B cell (primary cell): Measurements from ENCODE around the gene GNG7. TPM values are rescaled to one million over a fixed set of nuclear protein-coding genes. Genes with fewer than 3 reads are reported as not detected.

Experiments
- ATAC-seq: fragments of 200-7000 bp; cut with Tn5 transposase; one replicate; pipeline ENCODE4 v1.10.0; 2021; ENCODE audit warnings: low read depth, mild to moderate bottlenecking, moderate number of reproducible peaks, moderate library complexity
- CTCF ChIA-PET: fragments of 350-600 bp; sonication (Branson Sonifier 250); formaldehyde crosslinking; loops from one replicate; lab custom pipeline; 2021; ENCODE audit warnings: antibody characterized with exemption, inconsistent platforms; lab: Charles Lee
- POLR2A ChIA-PET: fragments of 350-600 bp; sonication (Branson Sonifier 250); formaldehyde crosslinking; loops from one replicate; lab custom pipeline; 2021; ENCODE audit warnings: antibody characterized with exemption; lab: Charles Lee
- DNase-seq: peaks from one replicate; pipeline ENCODE4 v3.0.0; 2013
- H2AFZ ChIP-seq: 2 replicates; pipeline ENCODE4 v1.6.1; 2012; ENCODE audit warnings: mild to moderate bottlenecking, low read depth, low read length; ENCODE audit not compliant: insufficient read depth, poor library complexity, severe bottlenecking
- H3K27ac ChIP-seq, 2 donors: 1 replicate in 1 of 2; 2 replicates in 1 of 2; pipeline ENCODE4 v1.5.1; 2012 to 2013; ENCODE audit warnings: low read length in 2 of 2, mild to moderate bottlenecking in 2 of 2, moderate library complexity in 1 of 2
- H3K27me3 ChIP-seq, 4 experiments: fragments of 200-600 bp in 1 of 4; sonication (generic) in 1 of 4; replicated peaks in 1 of 4; 1 replicate in 2 of 4; 2 replicates in 2 of 4; pipeline versions ENCODE4 v1.6.1 to v1.7.0; 2013 to 2016; ENCODE audit warnings: low read length in 3 of 4, mild to moderate bottlenecking in 2 of 4, mixed read lengths in 1 of 4, moderate library complexity in 1 of 4; ENCODE audit not compliant: insufficient read depth in 4 of 4, control insufficient read depth in 3 of 4; ENCODE audit errors: control extremely low read depth in 1 of 4
- H3K36me3 ChIP-seq, 2 experiments: replicated peaks in 1 of 2; 1 replicate in 1 of 2; 2 replicates in 1 of 2; pipeline versions ENCODE4 v1.6.1 to v1.7.1; 2013; ENCODE audit warnings: low read length in 1 of 2; ENCODE audit not compliant: insufficient read depth in 2 of 2, control insufficient read depth in 1 of 2; ENCODE audit errors: control extremely low read depth in 1 of 2, extremely low read depth in 1 of 2
- H3K4me1 ChIP-seq, 2 donors: fragments of 200-600 bp in 1 of 2; sonication (generic) in 1 of 2; 1 replicate in 1 of 2; 2 replicates in 1 of 2; pipeline versions ENCODE4 v1.5.1 to v1.6.1; 2013 to 2017; ENCODE audit warnings: low read length in 2 of 2; ENCODE audit not compliant: control insufficient read depth in 2 of 2, insufficient read depth in 2 of 2
- H3K4me2 ChIP-seq: replicated peaks from 2 replicates; pipeline ENCODE3; 2012; ENCODE audit warnings: mild to moderate bottlenecking, low read depth, low read length; ENCODE audit not compliant: poor library complexity, severe bottlenecking
- H3K4me3 ChIP-seq, 5 experiments: fragments of 200-600 bp in 1 of 5; sonication (generic) in 1 of 5; 1 replicate in 3 of 5; 2 replicates in 2 of 5; pipeline versions ENCODE4 v1.5.1 to v1.7.0; 2011 to 2016; ENCODE audit warnings: low read length in 4 of 5, mild to moderate bottlenecking in 4 of 5, low read depth in 2 of 5, control low read depth in 1 of 5, moderate library complexity in 1 of 5; ENCODE audit not compliant: insufficient read depth in 1 of 5; ENCODE audit errors: control extremely low read depth in 1 of 5, extremely low read depth in 1 of 5
- H3K79me2 ChIP-seq: fragments of 200-600 bp; sonication (generic); one replicate; pipeline ENCODE4 v1.6.0; 2016; ENCODE audit warnings: low read length; ENCODE audit not compliant: control insufficient read depth, insufficient read depth
- H3K9ac ChIP-seq: fragments of 200-600 bp; sonication (generic); 2 replicates; pipeline ENCODE4 v1.6.1; 2017; ENCODE audit warnings: mild to moderate bottlenecking, low read length, moderate library complexity
- H3K9me3 ChIP-seq, 3 donors: one replicate each; pipeline versions ENCODE4 v1.6.1 to v1.7.1; 2013; ENCODE audit warnings: low read length in 2 of 3; ENCODE audit not compliant: control insufficient read depth in 2 of 3, insufficient read depth in 1 of 3; ENCODE audit errors: control extremely low read depth in 1 of 3
- H4K20me1 ChIP-seq: 2 replicates; pipeline ENCODE4 v1.6.0; 2012; ENCODE audit warnings: mild to moderate bottlenecking, low read length; ENCODE audit not compliant: insufficient read depth, control insufficient read depth, poor library complexity, severe bottlenecking
- H3K27ac Mint-ChIP-seq: one replicate; pipeline ENCODE4 v1.8.0; 2021; ENCODE audit warnings: mixed read lengths
- H3K27me3 Mint-ChIP-seq: one replicate; pipeline ENCODE4 v1.8.0; 2021; ENCODE audit warnings: mixed read lengths
- H3K4me1 Mint-ChIP-seq: one replicate; pipeline ENCODE4 v1.8.0; 2021; ENCODE audit warnings: mixed read lengths
- H3K4me3 Mint-ChIP-seq: one replicate; pipeline ENCODE4 v1.8.0; 2021; ENCODE audit warnings: mixed read lengths
- H3K9me3 Mint-ChIP-seq: one replicate; pipeline ENCODE4 v1.8.0; 2022; ENCODE audit warnings: mixed read lengths; ENCODE audit not compliant: insufficient read depth
- CTCF ChIP-seq: fragments of 200-600 bp; IDR thresholded peaks from one replicate; pipeline ENCODE4 v1.8.0; 2022; ENCODE audit warnings: antibody characterized with exemption, mild to moderate bottlenecking
- EZH2 ChIP-seq: IDR thresholded peaks from 2 replicates; pipeline ENCODE4 v1.6.1; 2012; ENCODE audit warnings: borderline replicate concordance, low read depth, mild to moderate bottlenecking, moderate library complexity, low read length; ENCODE audit not compliant: insufficient read depth, poor library complexity, severe bottlenecking
- WGBS: methylation state at CpG from one replicate; pipeline ENCODE4 v1.1.5; 2013; ENCODE audit warnings: missing lambda C conversion rate; ENCODE audit not compliant: insufficient coverage; 5-methylcytosine and 5-hydroxymethylcytosine counted together
- intact Hi-C: fragments of 100-400 bp; cut with micrococcal nuclease; formaldehyde crosslinking; loops from one replicate; pipeline ENCODE4 v1.10.0; 2022
- polyA plus RNA-seq: library from polyadenylated mRNA; depleted of rRNA; stranded (reverse); fragments of >200 nt; gene quantifications from 2 replicates; pipeline ENCODE4 v1.2.3, GENCODE V29; 2012
- total RNA-seq, 2 donors: library from RNA; stranded (reverse); fragments of 120-200 nt in 1 of 2; gene quantifications; 1 replicate in 1 of 2; 2 replicates in 1 of 2; pipeline versions ENCODE4 v1.2.3 to v1.2.4, GENCODE V29; 2013 to 2022

The GNG7 gene
- total and polyA plus RNA-seq, 2 donors (not counting 1 experiment from before 2014, with no cell fraction given) = 76.3 to 153 TPM

- no peak for ATAC-seq
- intact Hi-C loops = no loop called here
- no peak overlapping the region for H3K4me2 ChIP-seq
- H2AFZ ChIP-seq = no peak overlapping the region
- H4K20me1 ChIP-seq = peaks cover 70% of the 10 kb centered on the region
- whole genome bisulfite sequencing = 93% methylated on average over 5 of the region's 9 CpGs
- H3K9me3 ChIP-seq = no peaks in the 10 kb centered on the region
- H3K27ac Mint-ChIP-seq = peak overlapping the region; percentile 41
- no peak overlapping the region for H3K4me3 Mint-ChIP-seq
- no peak for DNase-seq
- H3K79me2 ChIP-seq = peaks cover 73% of the 10 kb centered on the region
- H3K27ac ChIP-seq = peak overlapping the region in 1 of 2 donors; percentile 28
- TF ChIP-seq EZH2 (no peak), CTCF (no peak)
- no peaks in the 10 kb centered on the region for H3K27me3 ChIP-seq
- POLR2A ChIA-PET = interaction anchor here (0.6 kb wide), 1 partner anchor 85 kb away, joined by 3 read pairs; no protein-coding TSS in a partner anchor
- no peak overlapping the region for H3K9ac ChIP-seq
- H3K4me3 ChIP-seq = no peak overlapping the region
- no peaks in the 10 kb centered on the region for H3K9me3 Mint-ChIP-seq
- CTCF ChIA-PET = interaction anchor here (1.4 to 4.7 kb wide), 3 partner anchors 9 to 166 kb away, joined by 4 to 20 read pairs (median 8); no protein-coding TSS in a partner anchor
- peaks cover 46% of the 10 kb centered on the region for H3K4me1 Mint-ChIP-seq
- peaks cover 1 to 28% of the 10 kb centered on the region in 2 experiments for H3K36me3 ChIP-seq
- no peaks in the 10 kb centered on the region for H3K27me3 Mint-ChIP-seq
- H3K4me1 ChIP-seq = peaks cover 7 to 37% of the 10 kb centered on the region in 2 donors
These were observed 49.3 kb downstream of the GNG7 start for GRCh38 chr19:2653218-2653617.

GRCh38 chr19:2652504-2653099 lies 49.9 kb downstream of the GNG7 start:
- no peaks in the 10 kb centered on the region for H3K9me3 ChIP-seq
- ChIA-PET CTCF (interaction anchor here (1.4 to 4.7 kb wide), 3 partner anchors 9 to 166 kb away, joined by 4 to 20 read pairs (median 8); no protein-coding TSS in a partner anchor), POLR2A (interaction anchor here (0.6 to 1.1 kb wide), 2 partner anchors 86 to 97 kb away, joined by 3 read pairs; no protein-coding TSS in a partner anchor)
- intact Hi-C loops = no loop called here
- H3K4me2 ChIP-seq = peak overlapping the region; percentile 8
- Mint-ChIP-seq H3K9me3 (no peaks in the 10 kb centered on the region), H3K27ac (peak overlapping the region; percentile 62), H3K4me1 (peaks cover 44% of the 10 kb centered on the region), H3K4me3 (no peak overlapping the region), H3K27me3 (no peaks in the 10 kb centered on the region)
- H2AFZ ChIP-seq = no peak overlapping the region
- H4K20me1 ChIP-seq = peaks cover 70% of the 10 kb centered on the region
- peaks cover 72% of the 10 kb centered on the region for H3K79me2 ChIP-seq
- ATAC-seq = peak; percentile 31
- H3K9ac ChIP-seq = no peak overlapping the region
- 17% methylated on average over 1 of the region's 8 CpGs for WGBS
- peaks cover 1 to 26% of the 10 kb centered on the region in 2 experiments for H3K36me3 ChIP-seq
- H3K4me3 ChIP-seq = no peak overlapping the region
- H3K27ac ChIP-seq = no peak overlapping the region
- peak; percentile 63 for DNase-seq
- TF ChIP-seq EZH2 (no peak), CTCF (no peak)
- no peaks in the 10 kb centered on the region for H3K27me3 ChIP-seq
- peaks cover 7 to 38% of the 10 kb centered on the region in 2 donors for H3K4me1 ChIP-seq
